ENCODE data around the gene SALL4.
"Not testable (repeated sequence)": the region's sequence is repeated elsewhere in the genome, so short reads cannot be mapped to it uniquely, and the experiment has no call there.

- TF ChIP-seq POLR2A, CTCF (IDR thresholded peaks at IDR 0.05): not testable (repeated sequence)
Observed at GRCh38 chr20:51753220-51753619, 49.1 kb downstream of the SALL4 start.
